T-helper 9 cell (primary cell): ENCODE measurements around the gene CYP51A1.
"Not testable (repeated sequence)": the region's sequence is repeated elsewhere in the genome, so short reads cannot be mapped to it uniquely, and the experiment has no call there.

Experiments used
- DNase-seq: peaks from one replicate; pipeline ENCODE4 v3.0.0-alpha.2; 2020
- total RNA-seq, 2 donors: gene quantifications; one replicate each; lab custom pipeline; 2026; lab: John Stamatoyannopoulos, UW

Gene CYP51A1
- 4.8 to 6.8 reads per million in 2 donors for total RNA-seq

- DNase-seq, result peak; percentile 92
Measured at GRCh38 chr7:92134271-92135051, at the start of gene CYP51A1. CYP51A1 (minus strand) TSS chr7:92134477; CDS start chr7:92134364, 113 bp downstream.

GRCh38 chr7:92178928-92179924, 44.9 kb upstream of the CYP51A1 start, which contains the start of gene LRRD1:
LRRD1 (minus strand) TSS chr7:92179142; CDS start chr7:92165202, 13,940 bp downstream.
- peak; percentile 89 for DNase-seq

GRCh38 chr7:92177362-92177761, 43.1 kb upstream of the CYP51A1 start:
- DNase-seq, result no peak

GRCh38 chr7:92169529-92169928, 35.3 kb upstream of the CYP51A1 start:
- DNase-seq, result not testable (repeated sequence)

DNA sequence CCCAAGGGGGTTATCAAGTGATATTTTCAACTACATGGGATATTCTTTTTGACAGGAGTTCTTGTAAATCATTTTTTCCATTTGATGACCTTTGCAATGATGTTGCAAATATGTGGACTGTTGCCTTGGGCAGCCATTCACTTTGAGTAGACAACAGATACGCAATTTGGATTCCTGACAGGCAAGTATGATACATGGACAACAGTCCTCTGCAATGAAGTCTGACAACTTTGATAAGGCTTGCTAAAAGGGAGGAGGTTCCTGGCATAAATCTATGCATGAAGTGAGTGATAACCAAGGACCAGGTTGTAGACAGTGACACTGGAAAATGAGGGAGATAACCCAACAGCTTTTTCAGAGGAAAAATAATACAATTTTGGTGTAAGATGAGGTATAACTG, 27.0 kb upstream of the CYP51A1 start:
- no peak for DNase-seq

DNA sequence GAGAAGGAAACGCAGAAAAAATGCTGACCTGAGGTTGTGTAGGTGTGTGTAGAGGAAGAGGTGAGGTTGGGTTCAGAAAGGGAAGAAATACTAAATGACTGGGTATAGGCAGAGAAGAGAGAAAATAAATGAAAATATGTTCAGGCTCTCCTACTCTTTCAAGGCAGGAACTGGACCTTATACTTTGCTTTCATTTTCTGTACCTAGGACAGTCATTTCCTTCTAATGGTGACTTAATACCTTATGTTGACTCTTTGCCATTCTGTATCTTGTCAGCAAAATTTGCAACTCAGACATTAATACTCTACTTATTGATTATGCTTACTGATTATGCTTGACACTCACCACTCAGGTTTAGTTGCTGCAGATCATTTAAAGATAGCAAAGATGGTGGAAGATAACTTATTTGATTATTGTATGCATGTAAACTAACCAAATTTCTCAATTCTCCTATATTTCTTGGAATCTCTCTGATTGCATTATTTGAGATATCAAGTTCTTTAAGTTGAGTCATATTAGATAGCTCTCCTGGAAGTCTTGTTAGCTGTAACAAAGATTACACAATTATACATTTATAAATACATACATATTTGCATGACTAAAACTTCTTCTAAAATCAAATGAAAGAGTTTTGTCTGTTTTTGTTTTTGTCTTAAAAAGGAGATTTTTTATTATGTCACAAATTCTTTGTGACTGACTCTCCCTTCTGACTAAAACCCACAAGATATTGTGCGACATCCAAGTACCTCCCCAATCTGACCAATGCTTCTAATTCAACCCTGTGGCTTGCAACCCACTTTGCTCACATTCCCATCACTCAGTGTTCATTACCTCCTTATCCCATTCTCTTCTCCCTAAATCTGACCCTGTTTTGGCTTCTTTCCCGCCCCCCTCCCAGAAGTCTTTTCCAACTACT, 24.6 kb upstream of the CYP51A1 start:
- no peak for DNase-seq

GRCh38 chr7:92156990-92157389, 22.7 kb upstream of the CYP51A1 start:
- no peak for DNase-seq

DNA sequence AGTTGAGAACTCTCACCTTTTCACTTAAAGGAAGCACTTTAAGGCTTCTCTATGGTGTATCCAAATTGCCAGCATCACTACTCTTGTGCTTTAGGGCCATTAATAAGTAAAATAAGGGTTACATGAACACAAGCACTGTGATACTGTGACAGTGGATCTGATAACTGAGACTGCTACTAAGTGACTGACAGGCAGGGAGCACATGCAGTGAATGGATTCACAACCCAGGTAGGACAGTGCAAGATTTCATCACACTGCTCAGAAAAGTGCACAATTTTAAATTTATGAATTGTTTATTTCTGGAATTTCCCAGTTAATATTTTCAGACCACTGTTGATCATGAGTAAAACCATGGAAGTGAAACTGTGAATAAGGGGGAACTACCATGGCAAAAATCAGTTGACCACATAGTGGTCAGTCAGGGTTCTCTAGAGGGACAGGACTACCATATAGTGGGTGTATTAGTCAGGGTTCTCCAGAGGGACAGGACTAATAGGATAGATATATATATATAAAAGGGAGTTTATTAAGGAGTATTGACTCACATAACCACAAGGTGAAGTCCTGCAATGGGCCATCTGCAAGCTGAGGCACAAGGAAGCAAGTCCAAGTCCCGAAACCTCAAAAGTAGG, 20.9 kb upstream of the CYP51A1 start:
- DNase-seq, result no peak

DNA sequence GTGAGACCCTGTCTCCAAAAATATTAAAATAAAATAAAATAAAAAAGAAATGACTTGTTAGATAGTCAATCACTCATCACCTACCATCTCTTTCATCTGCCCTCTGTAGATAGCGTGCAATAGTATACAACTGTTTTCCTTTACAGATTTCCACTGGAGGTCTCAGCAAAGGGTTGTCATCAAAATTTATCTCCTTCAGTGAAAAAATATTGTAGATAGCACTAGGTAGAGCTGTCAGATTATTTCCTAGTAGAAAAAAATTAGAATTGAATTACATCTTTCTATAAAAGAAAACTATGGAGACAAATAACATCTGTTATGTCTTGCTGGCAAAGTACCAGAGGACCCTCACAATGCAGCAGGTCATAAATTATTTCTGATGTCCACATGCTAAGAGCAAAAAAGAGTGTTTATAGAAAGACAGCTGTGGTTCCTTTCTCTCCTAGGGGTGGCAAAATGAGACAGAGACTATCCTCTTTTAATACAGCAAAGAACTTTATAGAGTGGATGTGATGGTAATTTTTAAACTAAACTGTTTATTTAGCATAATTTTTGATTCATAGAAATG, 16.3 kb upstream of the CYP51A1 start:
- DNase-seq, result no peak

GRCh38 chr7:92149736-92150239, 15.5 kb upstream of the CYP51A1 start:
- no peak for DNase-seq

- not testable (repeated sequence) for DNase-seq
Measured at GRCh38 chr7:92143192-92143880, 9.1 kb upstream of the CYP51A1 start.

GRCh38 chr7:92142791-92143190, 8.5 kb upstream of the CYP51A1 start:
- not testable (repeated sequence) for DNase-seq

- no peak for DNase-seq
Measured at GRCh38 chr7:92141161-92141560, 6.9 kb upstream of the CYP51A1 start.

DNA sequence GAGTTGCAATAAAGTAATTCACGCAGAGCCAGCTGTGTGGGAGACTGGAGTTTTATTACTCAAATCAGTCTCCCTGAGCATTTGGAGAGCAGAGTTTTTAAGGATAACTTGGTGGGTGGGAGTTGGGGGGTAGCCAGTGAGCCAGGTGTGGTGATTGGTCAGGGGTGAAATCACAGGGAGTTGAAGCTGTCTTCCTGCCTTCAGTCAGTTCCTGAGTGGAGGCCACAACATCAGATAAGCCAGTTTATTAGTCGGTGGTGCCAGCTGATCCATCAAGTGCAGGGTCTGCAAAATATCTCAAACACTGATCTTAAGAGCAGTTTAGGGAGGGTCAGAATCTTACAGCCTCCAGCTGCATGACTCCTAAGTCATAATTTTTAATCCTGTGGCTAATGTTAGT, 3.3 kb upstream of the CYP51A1 start:
- no peak for DNase-seq

DNA sequence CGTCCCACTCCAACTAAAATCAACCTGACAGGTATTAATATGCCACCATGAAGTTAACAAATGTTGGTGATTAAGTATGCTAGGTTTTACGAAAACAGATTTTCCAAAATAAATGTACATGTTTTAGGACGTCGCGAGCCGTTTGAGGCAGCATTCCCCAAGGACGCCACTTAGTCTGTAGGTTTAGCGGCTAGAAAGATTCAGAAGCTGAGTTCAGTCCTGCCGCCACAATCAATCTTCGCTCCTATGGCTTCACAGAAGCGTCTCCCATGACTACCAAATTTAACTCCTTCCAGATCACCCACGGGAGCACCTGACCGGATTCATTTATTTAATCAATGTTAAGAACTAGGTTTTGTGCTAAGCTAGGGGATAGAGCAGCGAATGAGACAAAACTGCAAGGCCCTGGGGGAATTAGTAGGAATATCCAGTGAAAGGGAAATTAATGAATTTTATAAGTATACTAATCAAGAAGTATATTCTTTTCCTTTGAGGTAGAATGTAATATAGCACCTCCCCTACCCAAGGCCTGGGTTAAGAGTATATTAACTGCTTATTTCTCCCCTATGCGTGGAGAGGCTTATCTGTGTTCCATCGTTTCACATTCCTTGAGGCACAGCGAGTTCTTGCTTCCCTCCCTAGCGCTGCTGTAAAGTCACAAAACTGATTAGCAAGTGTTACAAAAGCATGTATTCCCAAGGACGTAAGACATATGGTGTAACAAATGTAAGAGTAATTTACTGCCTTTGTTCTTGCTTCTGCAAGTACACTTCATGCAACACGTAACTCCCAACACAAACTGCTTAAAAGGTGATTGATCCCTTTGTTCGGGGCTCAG, 994 bp upstream of the CYP51A1 start:
- no peak for DNase-seq

DNA sequence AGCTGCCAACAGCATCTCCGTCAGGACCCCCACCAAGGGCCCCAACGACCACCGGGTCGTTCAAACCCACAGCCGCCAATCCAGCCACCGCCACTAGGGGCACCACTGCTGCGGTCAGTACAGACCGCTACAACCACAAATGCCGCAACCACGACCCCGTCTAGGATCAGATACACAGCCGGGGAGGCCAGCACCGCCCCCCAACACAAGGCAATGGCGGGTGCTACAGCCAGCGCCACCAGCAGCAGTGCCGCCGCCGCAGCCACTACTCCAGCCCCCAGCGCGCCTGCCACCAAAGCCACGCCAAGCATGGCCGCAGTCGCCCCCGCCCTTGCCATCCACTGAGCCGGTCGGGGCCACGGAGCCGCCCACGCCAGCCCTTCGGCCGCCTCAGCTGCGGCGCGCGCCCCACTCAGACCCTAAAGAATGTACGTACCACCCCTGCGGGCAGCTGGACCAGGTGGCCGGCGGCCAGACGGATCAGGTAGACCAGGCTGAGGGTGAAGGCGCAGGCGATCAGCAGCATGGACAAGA, 473 bp downstream of the CYP51A1 start:
- DNase-seq, result peak; percentile 53

- no peak for DNase-seq
Measured at GRCh38 chr7:92133133-92133736, 1.0 kb downstream of the CYP51A1 start.

DNA sequence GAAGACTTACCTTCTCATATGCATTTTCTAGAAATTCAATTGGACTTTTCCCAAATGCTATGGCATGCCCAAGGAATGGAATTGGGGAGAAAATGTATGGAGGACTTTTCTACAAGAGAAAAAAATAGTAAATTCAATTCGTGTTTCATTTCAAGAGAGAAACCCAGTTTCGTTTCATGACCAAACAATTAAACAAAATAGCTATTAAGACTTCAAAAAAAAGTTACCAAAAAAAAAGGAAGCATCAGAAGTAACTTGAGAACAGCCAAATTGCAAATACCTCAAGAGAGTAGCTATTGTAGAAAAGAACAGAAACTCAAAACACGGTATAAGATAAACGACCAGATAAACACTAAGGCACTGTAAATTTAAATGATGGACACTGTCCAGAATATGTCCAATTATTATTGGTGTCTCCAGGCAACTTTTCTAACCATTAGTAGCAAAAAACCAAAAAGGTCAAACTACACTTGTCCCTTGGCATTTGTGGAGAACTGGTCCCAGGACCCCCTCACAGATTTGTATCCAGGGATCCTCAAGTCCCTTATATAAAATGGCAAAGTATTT, 2.4 kb downstream of the CYP51A1 start:
- no peak for DNase-seq
